Measurements from ENCODE around the gene A2M.

DNA sequence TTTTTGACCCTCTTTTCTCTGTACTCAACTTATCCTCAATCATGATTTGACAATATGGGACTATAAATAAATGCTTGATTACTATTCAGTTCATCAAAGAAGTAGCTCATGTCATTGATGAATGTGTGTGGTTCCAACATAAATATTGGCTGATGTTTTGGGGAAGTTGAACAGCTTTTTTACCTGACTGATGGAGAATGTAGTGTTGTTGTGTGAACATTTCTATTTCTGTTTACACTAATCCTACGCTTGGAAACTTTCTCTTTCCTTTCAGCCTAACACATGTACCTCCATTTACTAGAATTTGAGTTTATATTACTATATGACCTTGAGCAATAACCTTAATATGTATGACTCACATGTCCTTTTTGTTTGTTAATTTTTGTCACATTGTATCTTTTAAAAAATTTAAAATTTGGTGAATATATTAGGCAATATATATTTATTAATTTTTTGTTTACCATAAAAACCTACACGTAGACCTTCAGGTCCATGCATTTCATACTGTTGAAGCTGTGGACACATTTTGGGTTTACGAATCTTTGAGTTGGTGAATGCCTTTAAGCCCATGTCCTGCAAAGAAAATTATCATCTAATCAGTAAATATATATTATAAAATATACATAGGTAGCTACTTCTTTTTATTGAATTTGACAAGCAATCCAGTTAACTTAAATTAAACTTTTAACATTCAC, 21.1 kb downstream of the A2M start:
- TF ChIP-seq, protein P1, sequence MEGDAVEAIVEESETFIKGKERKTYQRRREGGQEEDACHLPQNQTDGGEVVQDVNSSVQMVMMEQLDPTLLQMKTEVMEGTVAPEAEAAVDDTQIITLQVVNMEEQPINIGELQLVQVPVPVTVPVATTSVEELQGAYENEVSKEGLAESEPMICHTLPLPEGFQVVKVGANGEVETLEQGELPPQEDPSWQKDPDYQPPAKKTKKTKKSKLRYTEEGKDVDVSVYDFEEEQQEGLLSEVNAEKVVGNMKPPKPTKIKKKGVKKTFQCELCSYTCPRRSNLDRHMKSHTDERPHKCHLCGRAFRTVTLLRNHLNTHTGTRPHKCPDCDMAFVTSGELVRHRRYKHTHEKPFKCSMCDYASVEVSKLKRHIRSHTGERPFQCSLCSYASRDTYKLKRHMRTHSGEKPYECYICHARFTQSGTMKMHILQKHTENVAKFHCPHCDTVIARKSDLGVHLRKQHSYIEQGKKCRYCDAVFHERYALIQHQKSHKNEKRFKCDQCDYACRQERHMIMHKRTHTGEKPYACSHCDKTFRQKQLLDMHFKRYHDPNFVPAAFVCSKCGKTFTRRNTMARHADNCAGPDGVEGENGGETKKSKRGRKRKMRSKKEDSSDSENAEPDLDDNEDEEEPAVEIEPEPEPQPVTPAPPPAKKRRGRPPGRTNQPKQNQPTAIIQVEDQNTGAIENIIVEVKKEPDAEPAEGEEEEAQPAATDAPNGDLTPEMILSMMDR (IDR thresholded peaks at IDR 0.05), result no peak
- TF ChIP-seq POLR2A (IDR thresholded peaks at IDR 0.05), result no peak
